ENCODE measurements around the gene XPNPEP1. TPM values are rescaled to one million over a fixed set of nuclear protein-coding genes. Genes with fewer than 3 reads are reported as not detected.

XPNPEP1 gene
- total RNA-seq, 2 donors from 2014 or later = 97.5 to 108 TPM

- peaks cover 53% of the 10 kb centered on the region for H3K4me1 Mint-ChIP-seq
- H3K9me3 Mint-ChIP-seq = no peaks in the 10 kb centered on the region
- peak overlapping the region; percentile 81 for H3K27ac Mint-ChIP-seq
- no peaks in the 10 kb centered on the region for H3K36me3 Mint-ChIP-seq (ENCODE audit: low read depth)
- ATAC-seq (replicated peaks) = peak; percentile 24
- no peaks in the 10 kb centered on the region for H3K27me3 Mint-ChIP-seq
- peak overlapping the region; percentile 86 for H3K4me3 Mint-ChIP-seq
These were observed 16.1 kb upstream of the XPNPEP1 start for GRCh38 chr10:109939315-109939961.

GRCh38 chr10:109937460-109938065 lies 14.3 kb upstream of the XPNPEP1 start:
- Mint-ChIP-seq H3K4me1 (peaks cover 61% of the 10 kb centered on the region), H3K4me3 (peak overlapping the region; percentile 86), H3K9me3 (no peaks in the 10 kb centered on the region), H3K36me3 (ENCODE audit: low read depth) (no peaks in the 10 kb centered on the region), H3K27ac (peak overlapping the region; percentile 81), H3K27me3 (no peaks in the 10 kb centered on the region)
- no peak for ATAC-seq (replicated peaks)

- Mint-ChIP-seq H3K27ac (peak overlapping the region; percentile 86), H3K4me1 (peaks cover 52% of the 10 kb centered on the region), H3K27me3 (no peaks in the 10 kb centered on the region), H3K9me3 (no peaks in the 10 kb centered on the region), H3K36me3 (ENCODE audit: low read depth) (no peaks in the 10 kb centered on the region), H3K4me3 (peak overlapping the region; percentile 86)
- ATAC-seq (replicated peaks) = peak; percentile 81
These were observed 11.9 kb upstream of the XPNPEP1 start for GRCh38 chr10:109934958-109935793.

- peak; percentile 13 for ATAC-seq (replicated peaks)
- Mint-ChIP-seq H3K4me3 (peak overlapping the region; percentile 86), H3K36me3 (ENCODE audit: low read depth) (no peaks in the 10 kb centered on the region), H3K4me1 (peaks cover 47% of the 10 kb centered on the region), H3K9me3 (no peaks in the 10 kb centered on the region), H3K27ac (peak overlapping the region; percentile 86), H3K27me3 (no peaks in the 10 kb centered on the region)
These were observed 10.8 kb upstream of the XPNPEP1 start for GRCh38 chr10:109933984-109934565.

GRCh38 chr10:109932968-109933367 lies 9.7 kb upstream of the XPNPEP1 start:
- Mint-ChIP-seq H3K27me3 (no peaks in the 10 kb centered on the region), H3K9me3 (no peaks in the 10 kb centered on the region), H3K36me3 (ENCODE audit: low read depth) (no peaks in the 10 kb centered on the region), H3K4me3 (peak overlapping the region; percentile 86), H3K27ac (no peak overlapping the region), H3K4me1 (peaks cover 37% of the 10 kb centered on the region)
- no peak for ATAC-seq (replicated peaks)

GRCh38 chr10:109932391-109932790 lies 9.1 kb upstream of the XPNPEP1 start:
- Mint-ChIP-seq H3K9me3 (no peaks in the 10 kb centered on the region), H3K27me3 (no peaks in the 10 kb centered on the region), H3K4me1 (peaks cover 32% of the 10 kb centered on the region), H3K4me3 (no peak overlapping the region), H3K27ac (no peak overlapping the region), H3K36me3 (ENCODE audit: low read depth) (no peaks in the 10 kb centered on the region)
- ATAC-seq (replicated peaks) = no peak

GRCh38 chr10:109931163-109931562 lies 7.9 kb upstream of the XPNPEP1 start:
- Mint-ChIP-seq H3K9me3 (no peaks in the 10 kb centered on the region), H3K4me1 (peaks cover 27% of the 10 kb centered on the region)

GRCh38 chr10:109929501-109930219 lies 6.3 kb upstream of the XPNPEP1 start:
- Mint-ChIP-seq H3K27ac (no peak overlapping the region), H3K4me1 (peaks cover 20% of the 10 kb centered on the region), H3K9me3 (no peaks in the 10 kb centered on the region), H3K36me3 (ENCODE audit: low read depth) (peaks cover under 1% of the 10 kb centered on the region), H3K27me3 (no peaks in the 10 kb centered on the region), H3K4me3 (no peak overlapping the region)
- no peak for ATAC-seq (replicated peaks)

More at GRCh38 chr10:109931163-109931562, 7.9 kb upstream of the XPNPEP1 start:
- H3K27ac Mint-ChIP-seq = no peak overlapping the region
- ATAC-seq (replicated peaks) = no peak
- no peaks in the 10 kb centered on the region for H3K36me3 Mint-ChIP-seq (ENCODE audit: low read depth)
- no peak overlapping the region for H3K4me3 Mint-ChIP-seq
- H3K27me3 Mint-ChIP-seq = no peaks in the 10 kb centered on the region

- Mint-ChIP-seq H3K36me3 (ENCODE audit: low read depth) (peaks cover 9% of the 10 kb centered on the region), H3K4me3 (no peak overlapping the region), H3K9me3 (no peaks in the 10 kb centered on the region), H3K27ac (no peak overlapping the region), H3K27me3 (no peaks in the 10 kb centered on the region), H3K4me1 (peaks cover 16% of the 10 kb centered on the region)
- no peak for ATAC-seq (replicated peaks)
These were observed 5.2 kb upstream of the XPNPEP1 start for GRCh38 chr10:109928475-109928891.

GRCh38 chr10:109926825-109927224 lies 3.5 kb upstream of the XPNPEP1 start:
- H3K4me3 Mint-ChIP-seq = no peak overlapping the region
- H3K27me3 Mint-ChIP-seq = no peaks in the 10 kb centered on the region
- H3K4me1 Mint-ChIP-seq = peaks cover 17% of the 10 kb centered on the region
- H3K27ac Mint-ChIP-seq = no peak overlapping the region
- peaks cover 20% of the 10 kb centered on the region for H3K36me3 Mint-ChIP-seq (ENCODE audit: low read depth)
- no peaks in the 10 kb centered on the region for H3K9me3 Mint-ChIP-seq
- no peak for ATAC-seq (replicated peaks)

GRCh38 chr10:109926061-109926745 lies 2.9 kb upstream of the XPNPEP1 start:
- H3K9me3 Mint-ChIP-seq = no peaks in the 10 kb centered on the region
- H3K27me3 Mint-ChIP-seq = no peaks in the 10 kb centered on the region
- no peak overlapping the region for H3K4me3 Mint-ChIP-seq
- no peak overlapping the region for H3K27ac Mint-ChIP-seq
- ATAC-seq (replicated peaks) = no peak
- H3K36me3 Mint-ChIP-seq (ENCODE audit: low read depth) = peaks cover 26% of the 10 kb centered on the region
- peaks cover 24% of the 10 kb centered on the region for H3K4me1 Mint-ChIP-seq

- H3K36me3 Mint-ChIP-seq (ENCODE audit: low read depth) = peaks cover 30% of the 10 kb centered on the region
- no peaks in the 10 kb centered on the region for H3K27me3 Mint-ChIP-seq
- no peaks in the 10 kb centered on the region for H3K9me3 Mint-ChIP-seq
- no peak for ATAC-seq (replicated peaks)
- H3K4me3 Mint-ChIP-seq = peak overlapping the region; percentile 94
- H3K27ac Mint-ChIP-seq = peak overlapping the region; percentile 82
- peaks cover 32% of the 10 kb centered on the region for H3K4me1 Mint-ChIP-seq
These were observed 1.8 kb upstream of the XPNPEP1 start for GRCh38 chr10:109924967-109925620.

GRCh38 chr10:109924087-109924486 lies 776 bp upstream of the XPNPEP1 start:
- no peaks in the 10 kb centered on the region for H3K9me3 Mint-ChIP-seq
- peak overlapping the region; percentile 82 for H3K27ac Mint-ChIP-seq
- peaks cover 30% of the 10 kb centered on the region for H3K36me3 Mint-ChIP-seq (ENCODE audit: low read depth)
- peak overlapping the region; percentile 94 for H3K4me3 Mint-ChIP-seq
- no peak for ATAC-seq (replicated peaks)
- peaks cover 39% of the 10 kb centered on the region for H3K4me1 Mint-ChIP-seq
- H3K27me3 Mint-ChIP-seq = no peaks in the 10 kb centered on the region
